IPS-18c (cell line): ENCODE results near the gene SCUBE3.

ENCODE experiments used
- H3K4me3 ChIP-seq: 2 replicates; pipeline ENCODE4 v1.7.0; 2013; ENCODE audit warnings: low read depth, mild to moderate bottlenecking, low read length, moderate library complexity; ENCODE audit not compliant: insufficient read depth
- H3K9me3 ChIP-seq: one replicate; pipeline ENCODE4 v1.6.1; 2013; ENCODE audit warnings: mild to moderate bottlenecking, low read length, moderate library complexity; ENCODE audit not compliant: control insufficient read depth, insufficient read depth

Gene SCUBE3

GRCh38 chr6:35244551-35244950 lies 30.8 kb downstream of the SCUBE3 start:
- Histone ChIP-seq H3K9me3 (no peaks in the 10 kb centered on the region), H3K4me3 (no peak overlapping the region)

- H3K4me3 ChIP-seq, result no peak overlapping the region
- no peaks in the 10 kb centered on the region for H3K9me3 ChIP-seq
Observed at GRCh38 chr6:35247642-35248231, 34.0 kb downstream of the SCUBE3 start.

- Histone ChIP-seq H3K4me3 (no peak overlapping the region), H3K9me3 (no peaks in the 10 kb centered on the region)
Observed at GRCh38 chr6:35248300-35248699, 34.5 kb downstream of the SCUBE3 start.

GRCh38 chr6:35248965-35249364 lies 35.2 kb downstream of the SCUBE3 start:
- Histone ChIP-seq H3K4me3 (no peak overlapping the region), H3K9me3 (no peaks in the 10 kb centered on the region)

- no peaks in the 10 kb centered on the region for H3K9me3 ChIP-seq
- no peak overlapping the region for H3K4me3 ChIP-seq
Observed at GRCh38 chr6:35251949-35252348, 38.2 kb downstream of the SCUBE3 start.

GRCh38 chr6:35253249-35253648 lies 39.5 kb downstream of the SCUBE3 start:
- Histone ChIP-seq H3K9me3 (no peaks in the 10 kb centered on the region), H3K4me3 (no peak overlapping the region)

- peak overlapping the region; percentile 71 for H3K4me3 ChIP-seq
- H3K9me3 ChIP-seq, result no peaks in the 10 kb centered on the region
Observed at GRCh38 chr6:35258336-35258735, 44.6 kb downstream of the SCUBE3 start.

GRCh38 chr6:35258858-35259193 lies 45.1 kb downstream of the SCUBE3 start:
- H3K9me3 ChIP-seq, result no peaks in the 10 kb centered on the region
- H3K4me3 ChIP-seq, result peak overlapping the region; percentile 71

- H3K4me3 ChIP-seq, result peak within 1 kb of the TSS; percentile 81
Observed at GRCh38 chr6:35259194-35259947, 45.6 kb downstream of the SCUBE3 start, which contains the start of gene ZNF76. TSS of gene ZNF76 (plus strand) at chr6:35259735. CDS start at chr6:35281152, 21,417 bp downstream.

GRCh38 chr6:35259948-35260590 lies 46.3 kb downstream of the SCUBE3 start:
- H3K4me3 ChIP-seq, result peak overlapping the region; percentile 81
- no peaks in the 10 kb centered on the region for H3K9me3 ChIP-seq

More at GRCh38 chr6:35259194-35259947, 45.6 kb downstream of the SCUBE3 start, which contains the start of gene ZNF76:
- H3K9me3 ChIP-seq, result no peaks in the 10 kb centered on the region

GRCh38 chr6:35260591-35261570 lies 47.1 kb downstream of the SCUBE3 start:
- H3K9me3 ChIP-seq, result no peaks in the 10 kb centered on the region
- H3K4me3 ChIP-seq, result peak overlapping the region; percentile 81; the same call in 1 of the 2 replicates

- Histone ChIP-seq H3K9me3 (no peaks in the 10 kb centered on the region), H3K4me3 (no peak overlapping the region)
Observed at GRCh38 chr6:35262596-35262995, 48.8 kb downstream of the SCUBE3 start.

GRCh38 chr6:35264550-35265274 lies 51.0 kb downstream of the SCUBE3 start:
- no peaks in the 10 kb centered on the region for H3K9me3 ChIP-seq
- H3K4me3 ChIP-seq, result no peak overlapping the region

GRCh38 chr6:35265523-35265922 lies 51.8 kb downstream of the SCUBE3 start:
- no peak overlapping the region for H3K4me3 ChIP-seq
- no peaks in the 10 kb centered on the region for H3K9me3 ChIP-seq

- Histone ChIP-seq H3K4me3 (no peak overlapping the region), H3K9me3 (no peaks in the 10 kb centered on the region)
Observed at GRCh38 chr6:35267446-35267845, 53.7 kb downstream of the SCUBE3 start.

- H3K9me3 ChIP-seq, result no peaks in the 10 kb centered on the region
- no peak overlapping the region for H3K4me3 ChIP-seq
Observed at GRCh38 chr6:35267897-35268296, 54.1 kb downstream of the SCUBE3 start.
